ENCODE results near the gene PPP1R12C.

DNA sequence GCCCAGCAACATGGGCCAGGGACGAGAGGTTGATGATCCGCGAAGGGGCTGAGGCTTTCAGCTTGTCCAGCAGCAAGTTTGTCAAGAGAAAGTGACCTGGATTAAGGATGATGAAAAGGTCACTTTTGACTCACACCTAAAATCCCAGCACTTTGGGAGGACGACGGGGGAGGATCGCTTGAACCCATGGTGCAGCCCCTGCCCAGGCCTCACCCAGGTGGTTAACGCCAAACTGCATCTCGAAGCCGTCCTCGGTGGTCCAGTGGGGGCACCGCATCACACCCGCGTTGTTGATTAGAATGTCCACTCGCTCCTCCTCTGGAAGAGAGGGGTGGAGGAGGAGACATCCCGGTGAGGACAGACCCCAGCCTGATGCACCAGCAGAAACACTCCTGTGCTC is 69.0 kb downstream of the PPP1R12C start:
- TF ChIP-seq, protein P1, sequence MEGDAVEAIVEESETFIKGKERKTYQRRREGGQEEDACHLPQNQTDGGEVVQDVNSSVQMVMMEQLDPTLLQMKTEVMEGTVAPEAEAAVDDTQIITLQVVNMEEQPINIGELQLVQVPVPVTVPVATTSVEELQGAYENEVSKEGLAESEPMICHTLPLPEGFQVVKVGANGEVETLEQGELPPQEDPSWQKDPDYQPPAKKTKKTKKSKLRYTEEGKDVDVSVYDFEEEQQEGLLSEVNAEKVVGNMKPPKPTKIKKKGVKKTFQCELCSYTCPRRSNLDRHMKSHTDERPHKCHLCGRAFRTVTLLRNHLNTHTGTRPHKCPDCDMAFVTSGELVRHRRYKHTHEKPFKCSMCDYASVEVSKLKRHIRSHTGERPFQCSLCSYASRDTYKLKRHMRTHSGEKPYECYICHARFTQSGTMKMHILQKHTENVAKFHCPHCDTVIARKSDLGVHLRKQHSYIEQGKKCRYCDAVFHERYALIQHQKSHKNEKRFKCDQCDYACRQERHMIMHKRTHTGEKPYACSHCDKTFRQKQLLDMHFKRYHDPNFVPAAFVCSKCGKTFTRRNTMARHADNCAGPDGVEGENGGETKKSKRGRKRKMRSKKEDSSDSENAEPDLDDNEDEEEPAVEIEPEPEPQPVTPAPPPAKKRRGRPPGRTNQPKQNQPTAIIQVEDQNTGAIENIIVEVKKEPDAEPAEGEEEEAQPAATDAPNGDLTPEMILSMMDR (IDR thresholded peaks at IDR 0.05; ENCODE audit: poor library complexity), result no peak
- TF ChIP-seq EZH2 (IDR thresholded peaks at IDR 0.05; ENCODE audit: borderline replicate concordance) (no peak), EZH2phosphoT487 (IDR thresholded peaks at IDR 0.05; ENCODE audit: low read depth, severe bottlenecking, unreplicated experiment) (no peak)

Data from hepatocyte (in vitro differentiated cells).